T-helper 22 cell (primary cell): Measurements from ENCODE around the gene HYLS1.

Experiments
- DNase-seq: peaks from one replicate; pipeline ENCODE4 v3.0.0-alpha.2; 2020; ENCODE audit warnings: low read depth

HYLS1 gene

DNA sequence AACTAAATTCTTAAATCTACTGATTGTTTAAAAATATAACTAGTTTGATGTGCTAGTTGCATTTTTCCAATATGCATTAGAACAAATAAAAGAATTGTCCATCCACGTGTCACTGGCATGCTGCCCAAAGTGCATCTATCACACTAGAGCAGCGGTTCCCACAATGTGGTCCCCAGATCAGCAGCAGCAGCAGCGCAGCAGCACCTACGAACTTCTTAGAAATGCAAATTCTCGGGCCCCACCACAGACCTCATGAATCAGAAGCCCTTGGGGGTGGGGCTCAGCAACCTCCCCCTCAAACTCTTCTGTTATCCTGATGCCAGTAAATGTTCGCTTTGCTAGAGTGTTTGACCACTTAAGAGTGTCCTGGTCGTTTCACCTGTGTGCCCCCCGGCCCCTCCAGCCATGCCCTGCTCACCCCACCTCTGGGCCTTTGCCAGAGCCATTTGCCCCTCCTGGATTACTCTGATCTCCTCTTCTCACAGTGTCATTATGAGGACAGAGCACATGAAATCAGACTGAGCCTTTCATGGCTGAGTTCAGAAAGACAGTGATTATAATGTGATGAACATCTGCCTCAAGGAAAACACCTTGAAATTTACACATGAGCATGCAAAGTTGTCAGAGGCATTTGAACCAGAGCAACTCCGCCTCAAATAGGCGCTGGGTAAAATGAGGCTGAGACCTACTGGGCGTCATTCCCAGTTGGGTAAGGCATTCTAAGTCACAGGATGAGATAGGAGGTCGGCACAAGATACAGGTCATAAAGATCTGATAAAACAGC, 45.8 kb downstream of the HYLS1 start:
- no peak for DNase-seq

DNA sequence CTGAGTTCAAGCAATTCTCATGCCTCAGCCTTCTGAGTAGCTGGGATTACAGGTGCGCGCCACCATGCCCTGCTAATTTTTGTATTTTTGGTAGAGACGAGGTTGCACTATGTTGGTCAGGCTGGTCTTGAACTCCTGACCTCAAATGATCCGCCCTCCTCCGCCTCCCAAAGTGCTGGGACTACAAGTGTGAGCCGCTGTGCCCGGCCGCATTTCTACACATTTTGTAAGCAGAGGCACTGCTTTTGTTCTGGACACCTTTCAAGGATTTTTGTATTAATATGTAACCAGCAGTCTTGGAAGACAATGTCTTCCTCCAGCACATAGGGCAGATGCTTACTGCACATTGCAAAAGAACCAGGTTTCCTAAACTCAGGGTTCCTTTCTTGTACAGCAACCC, 47.0 kb downstream of the HYLS1 start:
- DNase-seq = no peak

DNA sequence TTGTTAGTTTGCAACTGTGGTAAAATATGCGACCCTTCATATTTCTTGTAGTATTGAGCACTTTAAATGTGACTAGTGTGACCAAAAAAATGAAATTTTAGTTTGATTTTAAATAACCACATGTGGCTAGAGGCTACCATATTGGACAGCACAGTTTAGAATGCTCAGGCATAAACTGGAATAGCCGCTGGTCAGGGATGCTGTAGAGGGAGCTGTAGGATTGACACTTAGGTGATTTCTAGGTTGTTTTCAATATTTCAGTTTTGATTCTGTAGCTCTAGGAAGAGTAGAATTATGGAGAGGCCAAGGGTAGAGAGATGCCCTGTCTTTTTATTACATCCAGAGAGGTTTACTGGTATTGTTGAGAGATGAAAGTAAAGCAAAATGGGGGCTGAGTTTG, 47.6 kb downstream of the HYLS1 start:
- no peak for DNase-seq

DNA sequence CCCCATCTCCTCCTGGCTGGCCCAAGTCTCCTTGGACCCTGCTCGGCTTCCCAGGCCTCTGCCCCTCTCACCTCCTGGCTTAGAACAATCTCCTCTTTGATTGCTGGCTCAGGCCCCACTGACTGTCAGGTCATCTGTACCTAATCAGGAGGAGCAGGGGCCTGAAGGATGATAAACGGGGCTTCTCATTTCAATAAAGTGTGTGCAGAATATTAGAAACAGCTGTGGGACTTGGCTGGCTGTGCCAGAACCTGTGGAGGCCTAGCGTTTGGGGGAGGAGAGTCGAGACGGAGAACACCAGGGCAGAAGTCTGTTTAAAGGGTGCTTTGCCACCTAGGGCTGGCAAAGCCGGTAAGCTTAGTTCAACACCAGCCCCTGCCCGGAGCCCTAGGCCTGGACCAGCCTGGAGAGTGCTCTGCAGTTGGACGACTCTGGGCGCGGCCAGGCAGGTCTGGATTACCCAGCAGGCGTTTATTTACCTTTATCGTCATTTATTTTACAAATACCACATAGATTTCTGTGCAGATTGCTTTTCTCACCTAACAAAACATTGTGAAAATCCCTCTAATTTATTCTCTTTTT, 48.2 kb downstream of the HYLS1 start:
- DNase-seq = no peak

DNA sequence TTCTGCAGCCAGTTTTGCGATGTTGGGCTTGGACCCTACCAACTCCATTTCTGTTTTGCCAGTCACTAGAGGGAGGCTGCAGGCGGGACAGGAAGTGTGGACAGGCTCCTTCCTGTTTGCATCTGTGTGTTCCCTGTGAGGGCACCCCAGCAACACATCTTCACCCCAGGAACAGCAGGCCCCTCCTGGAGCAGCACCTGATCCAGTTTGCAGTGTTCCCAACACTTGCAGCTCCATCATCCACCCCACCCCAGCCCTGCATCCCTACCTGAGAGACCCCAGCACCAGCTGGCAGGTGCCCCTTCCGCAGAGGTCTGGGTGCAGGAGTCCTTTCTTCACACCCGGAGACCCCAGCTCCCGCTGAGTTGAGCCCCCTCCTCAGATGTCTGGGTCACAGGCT, 51.0 kb downstream of the HYLS1 start:
- no peak for DNase-seq

DNA sequence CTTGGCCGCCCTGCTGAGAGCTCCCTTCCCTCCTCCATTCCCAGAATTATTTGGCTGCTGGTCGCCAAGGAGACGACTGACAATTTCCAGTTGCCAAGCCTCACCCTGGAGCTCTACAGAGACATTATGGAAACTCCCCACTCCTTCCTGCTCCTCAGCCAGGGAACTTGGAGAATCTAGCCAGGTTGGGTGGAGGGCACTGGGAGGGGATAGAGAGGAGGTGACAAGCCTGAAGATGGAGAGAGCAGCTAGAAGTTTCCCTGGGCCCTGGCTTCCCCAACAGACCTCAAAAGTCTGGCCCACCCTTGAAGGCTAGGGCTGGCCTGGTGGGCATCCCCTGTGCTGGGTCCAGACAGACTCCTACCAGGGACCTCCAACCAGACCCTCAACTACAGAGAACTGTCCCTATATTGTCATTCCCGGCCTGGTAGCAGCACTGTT, 51.6 kb downstream of the HYLS1 start:
- DNase-seq = no peak

DNA sequence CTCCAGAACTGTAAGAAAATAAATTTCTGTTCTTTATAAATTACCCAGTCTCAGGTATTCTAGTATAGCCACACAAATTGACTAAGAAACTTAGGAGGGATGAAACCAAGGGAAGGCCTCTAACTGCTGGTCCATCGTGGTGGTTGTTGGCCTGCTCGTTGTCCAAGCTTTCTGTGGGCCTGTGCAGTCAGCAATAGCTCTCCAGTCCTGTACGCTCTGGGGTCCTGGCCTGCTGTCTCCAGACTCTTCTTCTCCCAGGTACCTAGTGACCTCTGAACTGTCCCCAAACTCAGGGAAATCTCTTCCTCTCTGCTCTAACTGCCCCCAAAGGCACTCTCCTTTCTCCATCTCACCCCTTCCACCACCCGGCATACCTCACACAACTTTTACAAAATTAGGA, 52.7 kb downstream of the HYLS1 start:
- DNase-seq = no peak

DNA sequence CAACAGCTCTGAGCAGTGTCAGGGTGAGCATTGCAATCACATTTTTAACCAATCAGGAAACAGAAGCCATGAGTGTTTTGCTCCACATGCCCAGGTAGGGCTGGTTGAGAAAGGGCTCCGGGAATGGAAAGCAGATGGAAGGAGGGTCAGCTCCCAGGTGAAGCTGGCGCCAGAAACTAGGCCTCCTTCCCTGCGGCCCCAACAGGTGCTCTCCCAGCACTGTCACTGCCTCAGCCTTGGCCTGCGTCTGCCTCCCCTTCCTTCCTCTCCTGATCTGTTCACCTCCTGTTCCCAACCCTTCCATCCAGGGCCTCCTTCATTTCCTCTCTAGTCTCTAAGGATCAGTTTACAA, 53.8 kb downstream of the HYLS1 start:
- no peak for DNase-seq

DNA sequence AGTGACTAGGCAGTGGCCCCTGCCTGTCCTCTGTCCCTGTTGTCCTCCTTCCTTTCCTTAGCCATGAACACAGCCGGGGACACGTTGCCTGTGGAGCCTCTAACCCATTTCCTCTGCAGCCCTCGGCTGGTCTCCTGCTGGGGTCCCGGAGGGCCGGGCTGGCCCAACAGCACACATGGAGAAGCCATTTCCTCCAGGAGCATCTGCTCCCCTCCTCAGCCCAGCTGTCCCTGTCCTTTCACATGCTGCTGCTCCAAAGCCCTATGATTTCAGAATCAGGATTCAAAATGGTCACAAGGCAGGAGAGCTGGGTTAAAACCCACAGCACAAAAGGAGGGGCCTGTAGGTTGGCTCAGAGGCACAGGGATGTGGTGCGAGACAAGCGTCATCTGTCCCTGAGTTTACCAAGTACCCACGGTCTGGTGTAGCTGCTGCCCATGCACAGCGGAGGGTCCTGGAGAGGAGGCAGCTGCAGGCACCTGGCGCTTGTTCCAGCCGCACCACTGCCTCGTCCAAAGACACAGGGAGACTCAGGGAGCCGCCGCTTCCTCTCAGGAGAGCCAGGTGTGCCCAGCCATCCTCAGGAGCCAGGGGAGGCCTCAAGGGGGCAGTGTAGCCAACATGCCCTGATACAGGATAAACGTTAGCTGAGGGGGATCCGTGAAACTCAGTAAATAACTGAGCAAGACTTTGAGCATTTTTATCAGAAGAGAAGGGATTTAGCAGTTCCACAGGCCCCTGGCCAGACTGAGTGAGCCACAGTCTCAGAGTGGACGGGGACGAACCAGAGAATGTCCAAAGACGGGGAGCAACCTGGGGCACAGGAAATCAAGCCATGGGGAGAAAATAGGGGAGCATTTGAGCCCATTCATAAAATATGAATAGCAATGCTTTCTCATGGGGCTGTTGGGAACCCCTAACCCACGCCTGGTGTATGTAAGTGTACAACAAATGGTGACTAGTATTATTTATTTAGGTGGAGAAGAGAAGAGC, 54.4 kb downstream of the HYLS1 start:
- DNase-seq = no peak

DNA sequence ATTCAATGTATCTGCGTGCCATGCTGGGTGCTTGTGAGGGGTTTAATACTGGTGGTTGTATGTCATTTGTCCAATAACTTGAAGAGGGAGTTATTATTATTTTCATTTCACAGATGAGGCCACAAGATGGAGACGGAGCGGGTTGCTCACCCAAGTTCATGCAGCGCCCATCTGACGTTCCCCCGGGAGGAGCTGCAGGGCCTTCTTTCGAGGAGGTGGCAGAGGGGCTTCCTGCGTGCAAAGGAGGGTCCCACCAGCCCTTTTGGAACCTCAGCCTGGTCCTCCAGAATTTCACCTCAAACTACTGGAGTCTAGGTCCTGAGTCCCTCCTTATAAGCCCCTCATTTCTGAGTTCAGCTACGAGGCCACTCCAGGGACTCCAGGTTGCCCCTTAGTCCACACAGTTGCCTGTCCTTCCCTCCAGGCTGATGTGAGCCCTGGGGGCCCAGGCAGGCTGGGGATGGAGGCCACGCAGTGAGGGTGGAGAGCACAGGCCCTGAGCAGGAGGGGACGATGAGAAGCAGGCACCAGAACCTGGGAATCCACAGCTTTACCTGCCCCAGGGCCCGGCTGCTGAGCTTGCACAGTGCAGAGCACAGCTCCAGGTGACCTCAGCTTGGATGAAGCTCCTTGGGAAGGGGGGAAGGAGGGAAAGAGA, 55.4 kb downstream of the HYLS1 start:
- DNase-seq = no peak

DNA sequence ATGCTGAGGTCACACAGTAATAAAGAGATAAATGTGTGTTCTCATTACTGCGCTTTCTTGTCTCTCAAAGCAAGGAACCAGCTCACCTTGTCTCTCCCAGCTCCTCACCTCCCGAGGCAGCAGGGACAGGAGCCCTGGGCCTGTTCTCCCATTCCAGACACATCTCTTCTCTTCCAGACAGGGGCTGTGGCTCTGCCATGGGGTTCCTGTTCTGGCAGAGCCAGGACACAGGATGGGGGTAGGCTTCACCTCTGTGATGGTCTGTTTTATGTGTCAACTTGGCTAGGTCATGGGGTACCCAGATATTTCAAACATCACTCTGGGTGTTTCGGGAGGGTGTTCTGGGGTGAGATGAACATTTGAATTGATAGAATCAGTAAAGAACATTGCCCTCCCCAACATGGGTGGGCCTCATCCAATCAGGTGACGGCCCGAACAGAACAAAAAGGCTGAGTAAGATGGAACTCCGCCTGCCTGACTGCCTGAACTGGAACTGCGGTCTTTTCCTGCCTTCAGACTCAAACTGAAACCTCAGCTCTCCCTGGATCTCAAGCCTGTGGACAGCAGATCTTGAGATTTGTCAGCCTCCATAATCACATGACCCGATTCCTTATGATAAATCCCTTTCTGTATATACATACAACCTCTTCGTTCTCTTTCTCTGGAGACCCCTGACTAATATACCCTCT, 56.3 kb downstream of the HYLS1 start:
- no peak for DNase-seq

DNA sequence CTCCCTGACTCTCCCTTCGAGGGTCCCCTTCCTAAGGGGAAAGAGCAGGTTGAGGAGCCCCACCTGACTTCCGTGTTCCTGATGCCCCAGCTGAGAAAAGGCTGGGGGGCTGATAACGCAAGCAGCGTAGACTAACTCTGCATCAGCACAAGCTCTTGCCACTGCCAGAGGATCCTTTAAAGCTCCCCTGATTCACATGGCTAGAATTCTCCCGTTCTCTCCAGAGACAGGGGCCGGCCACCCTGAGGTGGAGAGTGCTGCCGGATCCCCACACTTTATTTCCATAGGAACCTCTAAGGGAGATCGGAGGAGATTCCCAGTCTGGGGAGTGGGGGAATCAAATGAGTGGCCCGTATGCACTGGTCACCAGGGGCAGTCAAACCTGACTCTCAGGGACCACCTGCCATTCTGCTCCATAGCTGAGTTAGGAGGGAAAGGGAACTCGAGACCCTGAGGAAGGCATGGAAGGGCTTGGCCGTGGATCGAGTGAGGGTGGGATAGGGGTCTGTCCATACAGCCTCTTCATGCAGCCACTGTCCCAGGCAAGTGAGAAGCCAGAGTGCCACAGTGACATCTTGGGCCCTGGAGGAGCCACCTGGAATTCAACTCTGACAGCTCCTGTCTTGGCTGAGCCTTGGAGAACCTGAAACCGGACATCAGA, 57.0 kb downstream of the HYLS1 start:
- DNase-seq = no peak

DNA sequence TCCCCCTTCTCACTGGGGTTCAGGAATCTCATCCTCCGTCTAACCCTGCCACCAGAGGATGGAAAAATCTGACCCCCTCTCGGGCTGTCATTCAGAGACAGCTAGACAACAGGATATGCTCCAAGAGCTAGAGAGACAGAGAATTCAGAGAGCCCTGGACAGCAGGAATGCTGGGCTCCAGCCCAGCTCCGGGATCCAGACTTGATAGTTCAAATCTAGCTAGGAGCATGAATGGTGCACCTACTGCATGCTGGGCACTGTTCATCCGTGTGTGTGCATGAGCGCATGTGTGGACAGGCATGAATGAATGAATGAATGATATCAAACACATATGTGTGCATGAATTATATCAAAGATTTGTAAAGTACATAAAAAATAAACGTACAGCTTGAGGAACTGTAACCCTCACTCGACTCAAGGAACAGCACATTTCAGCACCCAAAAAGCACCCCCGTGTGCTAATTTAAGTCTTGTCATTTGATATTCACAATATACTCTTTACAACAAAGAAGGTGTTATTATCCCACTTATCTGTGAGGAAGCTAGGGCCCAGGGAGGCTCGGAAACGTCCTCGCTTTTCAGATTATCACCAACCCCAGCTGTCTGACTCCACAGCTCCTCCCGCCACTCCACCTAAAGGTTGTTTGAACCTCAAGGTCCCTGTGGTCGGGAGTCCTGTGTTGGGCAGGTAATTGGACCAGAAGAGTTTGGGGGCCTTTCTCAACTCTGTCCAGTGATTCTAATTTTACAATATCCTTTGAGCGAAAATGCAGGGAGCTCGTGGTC, 57.7 kb downstream of the HYLS1 start:
- no peak for DNase-seq

DNA sequence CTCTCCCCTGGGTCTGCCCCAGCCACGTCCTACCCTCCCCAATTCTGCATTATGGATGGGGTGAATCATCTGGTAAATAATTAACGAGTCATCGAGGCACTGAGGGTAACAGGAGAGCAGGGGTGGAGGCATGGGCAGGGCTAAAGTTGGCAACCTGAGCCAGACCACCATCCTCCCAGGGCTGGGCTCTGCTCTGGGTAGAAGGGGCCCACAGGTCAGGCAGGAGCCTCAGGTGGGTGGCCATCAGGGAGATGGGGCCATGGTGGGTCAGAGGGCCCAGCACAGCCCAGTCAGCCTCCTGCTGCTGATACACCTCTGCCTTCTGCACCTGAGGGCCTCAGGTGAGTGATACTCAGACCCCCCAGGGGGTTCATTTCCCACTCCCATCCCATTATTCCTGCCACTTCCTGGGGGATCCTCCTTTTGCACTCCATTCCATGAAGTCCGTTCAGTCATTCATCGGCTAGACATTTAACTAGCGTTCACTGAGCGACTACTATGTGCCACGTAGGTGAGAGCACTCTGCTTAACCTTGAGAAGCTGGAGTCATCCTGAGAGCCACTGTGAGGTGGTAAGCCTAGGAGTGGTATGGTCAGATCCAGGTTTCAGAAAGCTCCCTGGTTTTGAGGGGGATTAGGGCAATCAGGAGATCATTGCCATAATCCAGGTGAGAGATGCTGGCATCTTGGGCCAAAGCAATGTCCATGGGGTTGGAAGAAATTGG, 58.5 kb downstream of the HYLS1 start, which contains the start of gene VSIG10L2:
Gene VSIG10L2, plus strand, starts transcription at position 248 of the 724 bp plus-strand sequence. Its CDS starts 12 bp downstream, at position 260.
- no peak for DNase-seq

DNA sequence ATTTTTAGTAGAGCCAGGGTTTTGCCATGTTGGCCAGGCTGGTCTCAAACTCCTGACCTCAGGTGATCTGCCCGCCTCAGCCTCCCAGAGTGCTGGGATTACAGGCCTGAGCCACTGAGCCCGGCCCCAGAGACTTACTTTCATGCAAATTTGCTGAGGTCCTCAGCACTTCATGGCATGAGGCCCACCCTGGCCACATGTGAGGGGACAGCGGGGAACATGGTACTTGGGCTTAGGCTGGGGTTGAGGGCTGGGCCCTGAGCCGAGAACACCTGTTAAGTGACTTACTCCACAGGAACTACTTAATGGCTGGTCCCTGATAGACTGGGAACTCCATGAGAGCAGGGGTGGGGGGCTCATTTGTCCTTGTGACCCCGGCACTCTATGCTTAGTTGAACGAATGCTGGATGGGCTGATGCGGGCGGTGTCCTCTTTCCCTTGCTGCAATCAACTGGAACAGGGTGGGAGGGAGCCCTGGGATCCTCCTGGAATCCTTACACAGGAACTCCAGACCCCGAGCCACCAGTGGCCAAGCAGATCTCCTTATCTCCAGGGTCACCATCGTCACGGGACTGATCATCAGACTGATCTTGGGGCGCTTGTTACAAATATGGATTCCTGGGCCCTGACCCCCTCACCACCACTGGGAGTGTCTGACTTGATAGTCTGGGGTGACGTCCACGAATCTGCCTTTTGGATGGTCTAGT, 59.4 kb downstream of the HYLS1 start:
- no peak for DNase-seq

DNA sequence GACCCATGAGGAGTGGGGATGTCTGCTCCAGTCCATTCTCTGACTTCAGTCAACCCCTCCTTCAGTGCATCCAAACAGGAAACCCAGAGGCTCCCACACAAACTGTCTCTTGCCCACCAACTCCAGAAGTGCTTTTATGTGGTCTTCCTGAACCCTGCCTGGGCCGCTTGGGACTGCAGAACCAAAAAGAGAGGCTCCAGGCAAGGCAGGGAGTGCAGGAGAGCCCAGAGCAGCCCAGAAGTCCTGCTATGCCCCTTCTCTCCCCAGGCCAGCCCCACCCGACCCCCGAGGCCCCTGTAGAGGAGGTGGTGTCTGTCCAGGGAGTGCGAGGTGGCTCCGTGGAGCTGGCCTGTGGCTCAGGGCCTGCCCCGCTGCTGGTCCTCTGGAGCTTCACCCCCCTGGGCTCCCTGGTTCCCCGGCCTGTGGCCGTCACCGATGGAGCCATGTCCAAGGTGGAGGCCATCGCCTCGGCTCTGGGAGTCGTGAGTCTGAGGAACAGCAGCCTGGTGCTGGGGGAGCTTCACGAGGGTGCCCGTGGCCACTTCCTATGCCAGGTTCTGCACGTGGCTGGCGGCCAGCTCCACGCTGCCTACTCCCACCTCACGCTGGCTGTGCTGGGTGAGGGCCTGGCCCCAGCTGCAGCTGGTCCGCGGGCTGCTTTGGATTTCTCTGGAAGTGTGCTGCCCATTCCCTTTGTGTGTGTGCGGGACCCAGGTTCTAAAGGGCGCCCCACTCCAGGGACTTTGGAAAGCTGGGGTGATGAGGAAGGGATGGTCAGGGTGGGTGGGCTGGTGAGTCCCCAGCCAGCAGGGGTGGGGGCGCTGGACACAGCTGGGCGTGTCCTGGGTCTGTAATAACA, 60.2 kb downstream of the HYLS1 start:
- DNase-seq = no peak

DNA sequence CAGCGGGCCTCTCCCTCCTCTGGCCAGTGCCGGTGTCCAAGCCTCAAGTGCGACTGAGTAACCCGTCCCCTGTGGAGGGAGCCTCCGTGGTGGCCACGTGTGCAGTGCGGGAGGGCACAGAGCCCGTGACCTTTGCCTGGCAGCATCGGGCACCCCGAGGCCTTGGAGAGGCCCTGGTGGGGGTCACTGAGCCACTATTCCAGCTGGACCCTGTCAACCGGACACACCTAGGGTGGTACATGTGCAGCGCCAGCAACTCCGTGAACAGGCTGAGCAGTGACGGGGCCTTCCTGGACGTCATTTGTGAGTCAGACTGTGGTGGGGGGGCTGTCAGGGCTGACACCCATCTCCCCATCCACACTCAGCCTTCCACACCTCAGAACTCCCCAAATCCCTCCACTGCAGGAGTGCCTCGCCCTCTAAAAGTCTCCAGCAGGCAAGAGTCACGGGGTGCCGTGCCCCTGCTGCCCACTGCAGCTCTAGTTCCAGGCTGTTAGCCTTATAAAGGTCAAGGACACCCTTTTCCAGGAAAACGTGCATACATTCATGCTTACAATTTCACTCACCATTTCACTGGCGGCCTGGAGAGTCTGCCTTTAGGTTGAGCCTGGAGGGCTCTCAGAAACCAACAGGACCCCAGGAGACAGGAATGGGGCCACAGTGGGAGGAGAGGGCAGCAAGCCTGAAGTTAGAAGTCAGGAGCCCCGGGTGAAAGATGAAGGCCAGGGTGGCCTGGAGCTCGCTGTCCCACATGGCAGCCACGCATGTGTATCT, 61.0 kb downstream of the HYLS1 start:
- no peak for DNase-seq
